Testis (tissue), 3 donors: Measurements from ENCODE around the gene WWP2. TPM values are rescaled to one million over a fixed set of nuclear protein-coding genes. Genes with fewer than 3 reads are reported as not detected.

Experiments
- DNase-seq: peaks from one replicate; pipeline ENCODE4 v3.0.0-alpha.2; 2019
- H3K27ac ChIP-seq, 2 donors: fragments of 200-600 bp; sonication (generic); one replicate each; pipeline ENCODE4 v1.5.1; 2019
- H3K27me3 ChIP-seq: fragments of 200-600 bp; sonication (generic); one replicate; pipeline ENCODE4 v1.5.1; 2019
- H3K36me3 ChIP-seq: fragments of 200-600 bp; sonication (generic); one replicate; pipeline ENCODE4 v1.5.1; 2017; ENCODE audit warnings: low read depth; ENCODE audit errors: missing control alignments
- H3K4me1 ChIP-seq: fragments of 200-600 bp; sonication (generic); one replicate; pipeline ENCODE4 v1.5.1; 2019
- H3K4me3 ChIP-seq, 2 donors: fragments of 200-600 bp; sonication (generic); one replicate each; pipeline ENCODE4 v1.5.1; 2017 to 2019
- H3K9me3 ChIP-seq: fragments of 200-600 bp; sonication (generic); one replicate; pipeline ENCODE4 v1.5.1; 2017
- CTCF ChIP-seq, 3 experiments: fragments of 450-650 bp in 2 of 3; fragments of 200-600 bp in 1 of 3; sonication (generic) in 1 of 3; IDR thresholded peaks; one replicate each; pipeline ENCODE4 v1.5.1; 2016 to 2019; ENCODE audit warnings: antibody characterized with exemption in 3 of 3, mild to moderate bottlenecking in 2 of 3, moderate library complexity in 1 of 3
- POLR2A ChIP-seq: fragments of 450-650 bp; IDR thresholded peaks from one replicate; pipeline ENCODE4 v1.6.1; 2017; ENCODE audit warnings: antibody characterized with exemption, mild to moderate bottlenecking, moderate library complexity
- WGBS, 2 donors: methylation state at CpG; one replicate each; pipeline ENCODE4 v1.1.5; 2018; 5-methylcytosine and 5-hydroxymethylcytosine counted together
- intact Hi-C: fragments of 100-400 bp; cut with DNase I; formaldehyde crosslinking; loops from one replicate; pipeline ENCODE4 v1.15.1; 2023; ENCODE audit warnings: low total_unique reads
- polyA plus RNA-seq: library from polyadenylated mRNA; stranded (reverse); fragments of 350-450 nt; fragmentation: Illumina TruSeq; extraction: RNeasy Lipid Tissue Mini Kit (QIAGEN cat#74804); gene quantifications from one replicate; pipeline ENCODE4 v1.2.3, GENCODE V29; 2014; ENCODE audit warnings: low read depth, low replicate concordance; ENCODE audit not compliant: insufficient read depth
- total RNA-seq, 2 donors: library from RNA; depleted of rRNA; stranded (reverse); fragments of >200 nt; gene quantifications; one replicate each; pipeline ENCODE4 v1.2.3, GENCODE V29; 2016

WWP2 gene
- total and polyA plus RNA-seq, 3 donors from 2014 or later: 46.4 to 60.6 (median 57.6) TPM

- TF ChIP-seq CTCF (IDR thresholded peaks at IDR 0.05) (no peak), POLR2A (no peak)
- WGBS, 2 donors: 88 to 92% methylated on average over 10 of the region's 10 CpGs
- H3K27me3 ChIP-seq: no peaks in the 10 kb centered on the region
- no peaks in the 10 kb centered on the region for H3K36me3 ChIP-seq
- no peak overlapping the region for H3K27ac ChIP-seq
- H3K4me3 ChIP-seq: no peak overlapping the region
- no peaks in the 10 kb centered on the region for H3K9me3 ChIP-seq
- no peak for DNase-seq
- no peaks in the 10 kb centered on the region for H3K4me1 ChIP-seq
- intact Hi-C loops: no loop called here
These were observed 118.6 kb downstream of the WWP2 start for GRCh38 chr16:69880640-69881133.

- Histone ChIP-seq H3K4me3 (no peak overlapping the region), H3K36me3 (no peaks in the 10 kb centered on the region), H3K27me3 (no peaks in the 10 kb centered on the region), H3K9me3 (no peaks in the 10 kb centered on the region), H3K27ac (no peak overlapping the region), H3K4me1 (no peaks in the 10 kb centered on the region)
- TF ChIP-seq POLR2A (no peak), CTCF (IDR thresholded peaks at IDR 0.05) (no peak)
- 92 to 96% methylated on average over 4 of the region's 4 CpGs for WGBS, 2 donors
- DNase-seq: no peak
- intact Hi-C loops: no loop called here
These were observed 119.0 kb downstream of the WWP2 start for GRCh38 chr16:69881141-69881540.

DNA sequence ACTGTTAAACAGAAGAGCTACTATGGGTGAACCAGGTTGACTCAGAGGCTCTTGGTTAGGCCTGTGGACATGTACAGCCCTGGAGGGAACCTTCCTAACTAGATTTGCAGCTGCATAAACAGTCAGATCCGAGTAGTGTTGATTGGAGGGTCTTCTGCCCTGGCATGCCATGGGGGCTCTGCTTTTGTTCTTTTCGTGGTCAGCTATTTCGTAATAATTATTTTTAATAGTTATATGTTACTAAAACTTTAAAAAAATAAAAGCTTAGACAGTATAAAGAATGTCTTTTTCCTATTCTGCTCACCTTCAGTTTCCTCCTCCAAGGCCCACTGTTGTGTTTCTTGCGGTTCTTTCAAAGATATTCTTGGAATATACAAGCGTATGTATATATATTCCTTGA is 121.6 kb downstream of the WWP2 start:
- intact Hi-C loops: no loop called here
- no peaks in the 10 kb centered on the region for H3K27me3 ChIP-seq
- TF ChIP-seq POLR2A (no peak), CTCF (IDR thresholded peaks at IDR 0.05) (no peak)
- 93% methylated on average over 5 of the region's 5 CpGs for WGBS, 2 donors
- no peaks in the 10 kb centered on the region for H3K36me3 ChIP-seq
- no peak for DNase-seq
- H3K9me3 ChIP-seq: no peaks in the 10 kb centered on the region
- H3K4me3 ChIP-seq: no peak overlapping the region
- no peaks in the 10 kb centered on the region for H3K4me1 ChIP-seq
- H3K27ac ChIP-seq: no peak overlapping the region

GRCh38 chr16:69885722-69886121 is 123.6 kb downstream of the WWP2 start:
- Histone ChIP-seq H3K4me3 (no peak overlapping the region), H3K36me3 (no peaks in the 10 kb centered on the region), H3K27me3 (no peaks in the 10 kb centered on the region), H3K27ac (no peak overlapping the region), H3K4me1 (peaks cover 8% of the 10 kb centered on the region), H3K9me3 (no peaks in the 10 kb centered on the region)
- intact Hi-C loops: no loop called here
- TF ChIP-seq POLR2A: no peak
- no peak for TF ChIP-seq CTCF (IDR thresholded peaks at IDR 0.05)
- 93 to 100% methylated on average over 3 of the region's 3 CpGs for WGBS, 2 donors
- DNase-seq: no peak

DNA sequence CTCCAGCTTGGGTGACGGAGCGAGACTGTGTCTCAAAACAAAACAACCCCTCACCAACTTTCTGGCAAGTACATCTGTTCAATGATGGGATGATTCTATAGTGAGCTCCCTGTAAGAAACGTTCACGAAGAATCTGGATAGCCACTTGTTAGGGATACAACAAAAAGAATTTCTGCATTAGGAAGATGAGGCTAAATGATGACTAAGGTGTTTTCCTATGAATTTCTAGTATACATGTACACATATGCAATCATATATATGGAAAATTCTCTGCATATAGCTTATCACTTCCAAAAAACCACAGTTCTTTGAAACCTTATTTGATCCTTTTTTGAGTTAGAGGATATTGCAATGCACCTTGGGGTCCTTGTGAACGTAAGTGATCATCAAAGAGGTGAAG is 124.6 kb downstream of the WWP2 start:
- Histone ChIP-seq H3K27ac (no peak overlapping the region), H3K4me3 (no peak overlapping the region), H3K4me1 (peaks cover 10% of the 10 kb centered on the region), H3K9me3 (no peaks in the 10 kb centered on the region), H3K36me3 (no peaks in the 10 kb centered on the region), H3K27me3 (no peaks in the 10 kb centered on the region)
- WGBS, 2 donors: 93 to 94% methylated on average over 5 of the region's 5 CpGs
- DNase-seq: no peak
- TF ChIP-seq POLR2A: no peak
- TF ChIP-seq CTCF (IDR thresholded peaks at IDR 0.05): no peak
- intact Hi-C loops: no loop called here
